GM18505 (cell line): ENCODE data around the gene PCSK6.

ENCODE experiments used
- ATAC-seq: cut with Tn5 transposase; IDR thresholded peaks from one replicate; pipeline ENCODE4 v1.9.1; 2021; ENCODE audit not compliant: unreplicated experiment
- POLR2A ChIP-seq: IDR thresholded peaks from 4 replicates; pipeline ENCODE4 v1.6.1; 2011; ENCODE audit warnings: borderline replicate concordance; ENCODE audit not compliant: insufficient read depth, insufficient read length; ENCODE audit errors: extremely low read depth

Gene PCSK6

GRCh38 chr15:101489599-101490407 is at the start of gene PCSK6:
TSS of gene PCSK6 (minus strand) at chr15:101489707. CDS start at chr15:101489670, 37 bp downstream.
- peak; percentile 36 for ATAC-seq
- TF ChIP-seq POLR2A = no peak

GRCh38 chr15:101538996-101539395 is 49.5 kb upstream of the PCSK6 start:
- ATAC-seq = no peak
- TF ChIP-seq POLR2A = no peak

GRCh38 chr15:101538177-101538576 is 48.7 kb upstream of the PCSK6 start:
- TF ChIP-seq POLR2A = no peak
- no peak for ATAC-seq

GRCh38 chr15:101537483-101538080 is 48.1 kb upstream of the PCSK6 start:
- no peak for TF ChIP-seq POLR2A
- no peak for ATAC-seq

GRCh38 chr15:101536875-101537405 is 47.4 kb upstream of the PCSK6 start:
- no peak for TF ChIP-seq POLR2A
- ATAC-seq = no peak

GRCh38 chr15:101536166-101536874 is 46.8 kb upstream of the PCSK6 start:
- no peak for ATAC-seq
- no peak for TF ChIP-seq POLR2A

GRCh38 chr15:101535170-101535902 is 45.8 kb upstream of the PCSK6 start:
- TF ChIP-seq POLR2A = no peak
- ATAC-seq = no peak

- no peak for TF ChIP-seq POLR2A
- ATAC-seq = no peak
These were observed 45.0 kb upstream of the PCSK6 start for GRCh38 chr15:101534376-101534970.

- no peak for ATAC-seq
These were observed 44.0 kb upstream of the PCSK6 start for GRCh38 chr15:101533371-101534140.

GRCh38 chr15:101532865-101533264 is 43.4 kb upstream of the PCSK6 start:
- TF ChIP-seq POLR2A = no peak
- no peak for ATAC-seq

More at GRCh38 chr15:101533371-101534140, 44.0 kb upstream of the PCSK6 start:
- no peak for TF ChIP-seq POLR2A

GRCh38 chr15:101531170-101531569 is 41.7 kb upstream of the PCSK6 start:
- TF ChIP-seq POLR2A = no peak
- no peak for ATAC-seq
